Vagina (tissue), 2 donors: ENCODE measurements around the gene MRPL37. TPM values are rescaled to one million over a fixed set of nuclear protein-coding genes. Genes with fewer than 3 reads are reported as not detected.

ENCODE experiments used
- DNase-seq, 2 donors: peaks; one replicate each; pipeline ENCODE4 v3.0.0-alpha.2; 2017; ENCODE audit errors: extremely low spot score in 2 of 2
- H3K27ac ChIP-seq: fragments of 200-600 bp; sonication (generic); one replicate; pipeline ENCODE4 v1.5.1; 2019
- H3K27me3 ChIP-seq: fragments of 200-600 bp; sonication (generic); one replicate; pipeline ENCODE4 v1.5.1; 2019
- H3K36me3 ChIP-seq, 2 donors: fragments of 200-600 bp; sonication (generic); one replicate each; pipeline ENCODE4 v1.5.1; 2017 to 2019
- H3K4me1 ChIP-seq: fragments of 200-600 bp; sonication (generic); one replicate; pipeline ENCODE4 v1.5.1; 2019
- H3K4me3 ChIP-seq, 2 donors: fragments of 200-600 bp; sonication (generic); 1 replicate in 1 of 2; 2 replicates in 1 of 2; pipeline ENCODE4 v1.5.1; 2016 to 2019
- H3K9me3 ChIP-seq: fragments of 200-600 bp; sonication (generic); one replicate; pipeline ENCODE4 v1.5.1; 2019
- CTCF ChIP-seq, 3 experiments: fragments of 450-650 bp in 2 of 3; fragments of 200-600 bp in 1 of 3; sonication (generic) in 1 of 3; IDR thresholded peaks; one replicate each; pipeline ENCODE4 v1.5.1; 2017 to 2019; ENCODE audit warnings: antibody characterized with exemption in 3 of 3, mild to moderate bottlenecking in 2 of 3, moderate library complexity in 2 of 3
- POLR2A ChIP-seq, 2 donors: fragments of 450-650 bp; IDR thresholded peaks; one replicate each; pipeline ENCODE4 v1.6.1; 2017; ENCODE audit warnings: antibody characterized with exemption in 2 of 2, mild to moderate bottlenecking in 2 of 2, moderate library complexity in 2 of 2
- POLR2AphosphoS5 ChIP-seq, 2 donors: sonication (generic); formaldehyde crosslinking; IDR thresholded peaks; one replicate each; pipeline ENCODE4 v1.9.0; 2017; ENCODE audit warnings: antibody characterized with exemption in 2 of 2, mild to moderate bottlenecking in 2 of 2, low read depth in 1 of 2; ENCODE audit not compliant: insufficient read depth in 1 of 2
- intact Hi-C: fragments of 100-400 bp; cut with DNase I; formaldehyde crosslinking; loops from one replicate; pipeline ENCODE4 v1.15.1; 2023
- total RNA-seq: library from RNA; depleted of rRNA; stranded (reverse); fragments of >200 nt; gene quantifications from one replicate; pipeline ENCODE4 v1.2.3, GENCODE V29; 2016

The MRPL37 gene
- total RNA-seq, 1 donor from 2014 or later: 45.9 TPM

GRCh38 chr1:54265659-54266058 is 65.7 kb downstream of the MRPL37 start:
- DNase-seq: no peak
- no peak overlapping the region for H3K4me3 ChIP-seq
- no peaks in the 10 kb centered on the region for H3K36me3 ChIP-seq
- intact Hi-C loops: no loop called here
- H3K4me1 ChIP-seq: peaks cover 47% of the 10 kb centered on the region
- no peaks in the 10 kb centered on the region for H3K27me3 ChIP-seq
- no peak for TF ChIP-seq CTCF (IDR thresholded peaks at IDR 0.05)
- no peak for TF ChIP-seq POLR2AphosphoS5 (IDR thresholded peaks at IDR 0.05; ENCODE audit: insufficient read depth in 1 of 2, low read depth in 1 of 2)
- TF ChIP-seq POLR2A (IDR thresholded peaks at IDR 0.05): no peak
- no peak overlapping the region for H3K27ac ChIP-seq
- H3K9me3 ChIP-seq: no peaks in the 10 kb centered on the region

- H3K4me3 ChIP-seq: no peak overlapping the region
- TF ChIP-seq CTCF (IDR thresholded peaks at IDR 0.05) (no peak), POLR2A (IDR thresholded peaks at IDR 0.05) (no peak), POLR2AphosphoS5 (IDR thresholded peaks at IDR 0.05; ENCODE audit: insufficient read depth in 1 of 2, low read depth in 1 of 2) (no peak)
- DNase-seq: no peak
- H3K27me3 ChIP-seq: no peaks in the 10 kb centered on the region
- no peaks in the 10 kb centered on the region for H3K36me3 ChIP-seq
- no peak overlapping the region for H3K27ac ChIP-seq
- intact Hi-C loops: no loop called here
- H3K4me1 ChIP-seq: peaks cover 47% of the 10 kb centered on the region
- H3K9me3 ChIP-seq: no peaks in the 10 kb centered on the region
Measured at GRCh38 chr1:54266195-54266594, 66.2 kb downstream of the MRPL37 start.

DNA sequence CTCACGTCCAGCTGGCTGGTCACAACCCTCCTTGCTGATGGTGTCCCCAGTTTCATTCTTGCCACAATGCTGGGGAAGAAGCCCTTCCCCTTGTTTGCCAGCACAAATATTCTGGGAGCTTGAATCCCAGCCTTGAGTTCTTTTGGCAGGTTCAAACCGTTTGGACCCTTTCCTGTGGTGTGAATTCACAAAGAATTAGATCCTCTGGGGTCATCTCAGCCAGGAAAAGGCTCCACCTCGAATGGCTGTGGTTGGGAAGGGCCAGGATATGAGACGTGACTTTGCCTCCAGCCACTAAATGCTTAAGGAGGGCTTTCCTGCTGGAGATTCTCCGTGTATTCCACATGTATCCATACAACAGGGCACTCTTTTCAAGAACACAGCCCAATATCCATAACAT is 66.9 kb downstream of the MRPL37 start:
- H3K4me3 ChIP-seq: no peak overlapping the region
- H3K27me3 ChIP-seq: no peaks in the 10 kb centered on the region
- H3K36me3 ChIP-seq: no peaks in the 10 kb centered on the region
- intact Hi-C loops: no loop called here
- TF ChIP-seq POLR2AphosphoS5 (IDR thresholded peaks at IDR 0.05; ENCODE audit: insufficient read depth in 1 of 2, low read depth in 1 of 2) (no peak), POLR2A (IDR thresholded peaks at IDR 0.05) (no peak), CTCF (IDR thresholded peaks at IDR 0.05) (no peak)
- no peaks in the 10 kb centered on the region for H3K9me3 ChIP-seq
- no peak for DNase-seq
- peaks cover 47% of the 10 kb centered on the region for H3K4me1 ChIP-seq
- H3K27ac ChIP-seq: no peak overlapping the region

Other genes with a start within 250 kb of the MRPL37 start
- gene LDLRAD1, start 182.0 kb upstream of the MRPL37 start, total RNA-seq: not detected
- 113 TPM for gene TMEM59, start 147.0 kb upstream of the MRPL37 start, total RNA-seq
- 4.7 TPM for gene TCEANC2, start 146.6 kb upstream of the MRPL37 start, total RNA-seq
- gene CDCP2, start 47.2 kb upstream of the MRPL37 start, total RNA-seq: not detected
- 3.7 TPM for gene CYB5RL, start 137 bp upstream of the MRPL37 start, total RNA-seq
- gene SSBP3, start 206.2 kb downstream of the MRPL37 start, total RNA-seq: 70.7 TPM